ENCODE data around the gene DDX21. TPM values are rescaled to one million over a fixed set of nuclear protein-coding genes. Genes with fewer than 3 reads are reported as not detected.
"Not testable (repeated sequence)": the region's sequence is repeated elsewhere in the genome, so short reads cannot be mapped to it uniquely, and the experiment has no call there.

Gene DDX21
- total RNA-seq, 1 donor from 2014 or later, result 39.9 TPM

DNA sequence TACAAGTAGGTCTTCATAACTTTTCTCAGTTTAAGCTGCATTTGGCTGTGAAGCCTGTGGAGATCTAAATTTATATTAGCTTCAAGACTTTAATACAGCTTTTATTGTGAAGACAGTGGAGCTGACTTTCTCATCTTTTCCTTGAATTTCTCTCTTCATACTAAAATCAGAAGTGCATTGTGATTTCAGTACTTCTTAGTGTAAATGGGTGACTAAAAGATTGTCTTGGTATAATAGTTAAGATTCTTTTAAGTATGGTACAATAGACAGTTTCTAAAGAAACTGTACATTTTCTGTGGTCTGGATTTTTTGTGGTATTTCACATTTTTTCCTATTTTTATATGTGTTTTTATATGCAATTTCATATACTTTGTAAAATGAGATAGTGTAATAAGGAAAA lies 21.0 kb upstream of the DDX21 start:
- DNase-seq, result no peak
- Mint-ChIP-seq H3K27me3 (ENCODE audit: unreplicated experiment) (no peaks in the 10 kb centered on the region), H3K4me1 (ENCODE audit: low read depth, unreplicated experiment) (no peaks in the 10 kb centered on the region), H3K9me3 (ENCODE audit: unreplicated experiment) (peaks cover 1% of the 10 kb centered on the region), H3K4me3 (ENCODE audit: unreplicated experiment) (no peak overlapping the region), H3K27ac (ENCODE audit: unreplicated experiment) (no peak overlapping the region), H3K36me3 (ENCODE audit: unreplicated experiment) (no peaks in the 10 kb centered on the region)
- TF ChIP-seq, protein P1, sequence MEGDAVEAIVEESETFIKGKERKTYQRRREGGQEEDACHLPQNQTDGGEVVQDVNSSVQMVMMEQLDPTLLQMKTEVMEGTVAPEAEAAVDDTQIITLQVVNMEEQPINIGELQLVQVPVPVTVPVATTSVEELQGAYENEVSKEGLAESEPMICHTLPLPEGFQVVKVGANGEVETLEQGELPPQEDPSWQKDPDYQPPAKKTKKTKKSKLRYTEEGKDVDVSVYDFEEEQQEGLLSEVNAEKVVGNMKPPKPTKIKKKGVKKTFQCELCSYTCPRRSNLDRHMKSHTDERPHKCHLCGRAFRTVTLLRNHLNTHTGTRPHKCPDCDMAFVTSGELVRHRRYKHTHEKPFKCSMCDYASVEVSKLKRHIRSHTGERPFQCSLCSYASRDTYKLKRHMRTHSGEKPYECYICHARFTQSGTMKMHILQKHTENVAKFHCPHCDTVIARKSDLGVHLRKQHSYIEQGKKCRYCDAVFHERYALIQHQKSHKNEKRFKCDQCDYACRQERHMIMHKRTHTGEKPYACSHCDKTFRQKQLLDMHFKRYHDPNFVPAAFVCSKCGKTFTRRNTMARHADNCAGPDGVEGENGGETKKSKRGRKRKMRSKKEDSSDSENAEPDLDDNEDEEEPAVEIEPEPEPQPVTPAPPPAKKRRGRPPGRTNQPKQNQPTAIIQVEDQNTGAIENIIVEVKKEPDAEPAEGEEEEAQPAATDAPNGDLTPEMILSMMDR (IDR thresholded peaks at IDR 0.05; ENCODE audit: partially characterized antibody, unreplicated experiment), result no peak

DNA sequence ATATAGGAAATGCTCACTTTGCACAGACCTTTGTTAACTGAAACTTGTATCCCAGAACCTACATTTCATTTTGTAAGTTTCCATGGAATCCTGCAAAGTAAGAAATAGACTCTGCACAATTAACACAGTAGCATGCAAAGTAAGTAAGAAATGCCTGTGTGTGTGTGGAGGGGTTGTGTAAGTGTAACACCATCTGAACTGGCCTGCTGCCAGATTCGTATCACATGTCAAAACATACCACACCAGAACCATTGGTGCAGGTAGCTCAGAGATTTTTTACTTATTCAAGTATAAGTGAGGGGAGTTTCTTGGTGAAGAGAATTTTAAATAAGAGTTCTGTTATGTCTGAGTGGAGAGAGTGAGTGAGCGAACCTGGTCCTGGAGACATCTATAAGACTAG lies 17.9 kb upstream of the DDX21 start:
- no peaks in the 10 kb centered on the region for H3K9me3 Mint-ChIP-seq (ENCODE audit: unreplicated experiment)
- no peaks in the 10 kb centered on the region for H3K27me3 Mint-ChIP-seq (ENCODE audit: unreplicated experiment)
- H3K27ac Mint-ChIP-seq (ENCODE audit: unreplicated experiment), result no peak overlapping the region
- no peaks in the 10 kb centered on the region for H3K4me1 Mint-ChIP-seq (ENCODE audit: low read depth, unreplicated experiment)
- TF ChIP-seq, protein P1 (IDR thresholded peaks at IDR 0.05; ENCODE audit: partially characterized antibody, unreplicated experiment), result no peak
- H3K36me3 Mint-ChIP-seq (ENCODE audit: unreplicated experiment), result no peaks in the 10 kb centered on the region
- DNase-seq, result no peak
- H3K4me3 Mint-ChIP-seq (ENCODE audit: unreplicated experiment), result no peak overlapping the region

DNA sequence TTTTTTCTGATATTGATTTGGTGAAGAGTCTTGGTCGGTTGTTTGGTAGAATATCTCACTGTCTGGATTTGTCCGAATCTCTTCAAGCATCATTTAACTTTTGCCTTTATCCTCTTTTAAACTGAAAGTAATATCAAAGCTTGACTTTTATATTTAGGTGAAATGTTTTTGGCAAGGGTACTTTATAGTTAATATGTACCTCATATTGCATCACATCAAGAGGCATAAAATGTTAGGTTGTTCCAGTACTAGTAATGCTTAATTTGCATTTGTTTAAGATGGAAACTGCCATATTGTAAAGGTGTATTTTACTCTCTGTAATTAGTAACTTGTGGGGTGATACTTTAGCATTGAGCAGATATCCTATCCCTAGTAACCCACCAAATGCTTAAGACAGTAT lies 17.1 kb upstream of the DDX21 start:
- no peaks in the 10 kb centered on the region for H3K27me3 Mint-ChIP-seq (ENCODE audit: unreplicated experiment)
- H3K27ac Mint-ChIP-seq (ENCODE audit: unreplicated experiment), result no peak overlapping the region
- TF ChIP-seq, protein P1 (IDR thresholded peaks at IDR 0.05; ENCODE audit: partially characterized antibody, unreplicated experiment), result no peak
- no peaks in the 10 kb centered on the region for H3K36me3 Mint-ChIP-seq (ENCODE audit: unreplicated experiment)
- H3K4me1 Mint-ChIP-seq (ENCODE audit: low read depth, unreplicated experiment), result no peaks in the 10 kb centered on the region
- H3K9me3 Mint-ChIP-seq (ENCODE audit: unreplicated experiment), result no peaks in the 10 kb centered on the region
- DNase-seq, result no peak
- no peak overlapping the region for H3K4me3 Mint-ChIP-seq (ENCODE audit: unreplicated experiment)

DNA sequence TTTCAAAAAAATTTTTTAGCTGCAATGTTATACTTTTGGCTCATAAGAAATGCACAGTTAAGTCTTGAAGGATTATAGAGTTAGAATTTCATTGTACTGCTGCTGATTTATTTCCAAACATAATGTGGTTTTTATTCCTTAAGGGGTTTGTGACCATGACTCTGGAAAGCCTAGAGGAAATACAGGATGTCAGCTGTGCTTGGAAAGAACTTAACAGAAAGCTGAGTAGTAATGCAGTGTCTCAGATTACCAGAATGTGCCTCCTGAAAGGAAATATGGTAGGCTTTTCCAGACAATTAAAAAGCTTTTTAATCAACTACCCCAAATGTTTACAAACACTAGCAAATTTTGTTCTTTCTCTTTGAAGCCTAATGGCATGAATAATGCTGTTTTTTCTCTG lies 15.1 kb upstream of the DDX21 start:
- not testable (repeated sequence) for H3K27me3 Mint-ChIP-seq (ENCODE audit: unreplicated experiment); DNase-seq; H3K9me3 Mint-ChIP-seq (ENCODE audit: unreplicated experiment); H3K27ac Mint-ChIP-seq (ENCODE audit: unreplicated experiment); H3K4me3 Mint-ChIP-seq (ENCODE audit: unreplicated experiment); H3K36me3 Mint-ChIP-seq (ENCODE audit: unreplicated experiment); H3K4me1 Mint-ChIP-seq (ENCODE audit: low read depth, unreplicated experiment)

DNA sequence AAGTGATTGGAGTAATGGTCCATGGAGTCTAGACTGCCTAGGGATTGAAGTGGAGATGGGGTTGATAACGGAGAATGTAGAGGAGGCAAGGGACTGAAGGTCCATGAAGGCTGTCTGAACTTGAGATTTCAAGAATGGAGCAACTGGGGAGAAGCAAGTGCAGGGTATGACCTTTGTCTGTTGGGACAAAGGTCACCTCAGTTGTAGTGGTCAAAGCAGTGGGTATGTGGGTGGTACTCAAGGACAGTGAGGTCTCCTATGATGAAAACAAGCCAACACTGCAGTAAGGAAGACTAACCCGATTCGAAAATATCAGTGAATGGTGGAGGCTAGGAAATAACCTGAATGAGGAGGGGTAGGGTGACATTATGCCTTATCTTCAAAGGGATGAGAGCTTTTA lies 5.4 kb upstream of the DDX21 start:
- Mint-ChIP-seq H3K4me3 (ENCODE audit: unreplicated experiment) (no peak overlapping the region), H3K4me1 (ENCODE audit: low read depth, unreplicated experiment) (no peaks in the 10 kb centered on the region), H3K27me3 (ENCODE audit: unreplicated experiment) (no peaks in the 10 kb centered on the region), H3K27ac (ENCODE audit: unreplicated experiment) (no peak overlapping the region), H3K9me3 (ENCODE audit: unreplicated experiment) (peaks cover 2% of the 10 kb centered on the region), H3K36me3 (ENCODE audit: unreplicated experiment) (no peaks in the 10 kb centered on the region)
- no peak for DNase-seq
- TF ChIP-seq, protein P1 (IDR thresholded peaks at IDR 0.05; ENCODE audit: partially characterized antibody, unreplicated experiment), result no peak

DNA sequence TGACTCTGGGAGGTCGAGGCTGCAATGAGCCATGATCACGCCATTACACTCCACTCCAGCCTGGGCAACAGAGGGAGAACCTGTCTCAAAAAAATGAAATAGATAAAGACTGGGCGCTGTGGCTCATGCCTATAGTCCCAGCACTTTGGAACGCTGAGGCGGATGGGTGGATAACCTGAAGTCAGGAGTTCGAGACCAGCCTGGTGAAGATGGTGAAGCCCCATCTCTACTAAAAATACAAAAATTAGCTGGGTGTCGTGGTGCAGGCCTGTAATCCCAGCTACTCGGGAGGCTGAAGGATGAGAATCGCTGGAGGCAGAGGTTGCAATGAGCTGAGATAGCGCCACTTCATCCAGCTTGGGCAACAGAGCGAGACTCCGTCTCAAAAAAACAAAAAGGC lies 1.1 kb upstream of the DDX21 start:
- TF ChIP-seq, protein P1 (IDR thresholded peaks at IDR 0.05; ENCODE audit: partially characterized antibody, unreplicated experiment), result no peak
- H3K4me3 Mint-ChIP-seq (ENCODE audit: unreplicated experiment), result peak overlapping the region; percentile 100
- DNase-seq, result no peak
- H3K36me3 Mint-ChIP-seq (ENCODE audit: unreplicated experiment), result no peaks in the 10 kb centered on the region
- H3K27ac Mint-ChIP-seq (ENCODE audit: unreplicated experiment), result no peak overlapping the region
- peaks cover 2% of the 10 kb centered on the region for H3K9me3 Mint-ChIP-seq (ENCODE audit: unreplicated experiment)
- peaks cover 4% of the 10 kb centered on the region for H3K27me3 Mint-ChIP-seq (ENCODE audit: unreplicated experiment)
- H3K4me1 Mint-ChIP-seq (ENCODE audit: low read depth, unreplicated experiment), result peaks cover 4% of the 10 kb centered on the region
